ENCODE measurements around the gene CLIC5. TPM values are rescaled to one million over a fixed set of nuclear protein-coding genes. Genes with fewer than 3 reads are reported as not detected.

The CLIC5 gene
- total RNA-seq, 6 donors from 2014 or later: 110 to 197 (median 138) TPM

GRCh38 chr6:45836438-45836824, 179.2 kb downstream of the CLIC5 start:
- TF ChIP-seq POLR2AphosphoS5 (IDR thresholded peaks at IDR 0.05): no peak
- TF ChIP-seq POLR2A (IDR thresholded peaks at IDR 0.05): no peak
- no peak for DNase-seq
- Histone ChIP-seq H3K9me3 (no peaks in the 10 kb centered on the region), H3K4me1 (no peaks in the 10 kb centered on the region), H3K27ac (no peak overlapping the region), H3K4me3 (no peak overlapping the region), H3K27me3 (no peaks in the 10 kb centered on the region), H3K36me3 (no peaks in the 10 kb centered on the region)
- WGBS, 2 donors: 71% methylated on average over 4 of the region's 4 CpGs
- ATAC-seq (ENCODE audit: low FRiP score in 2 of 2): no peak

GRCh38 chr6:45835721-45836437, 179.8 kb downstream of the CLIC5 start:
- DNase-seq (no peak), ATAC-seq (ENCODE audit: low FRiP score in 2 of 2) (no peak)
- no peaks in the 10 kb centered on the region for H3K36me3 ChIP-seq
- 64 to 75% methylated on average over 4 of the region's 4 CpGs for WGBS, 2 donors
- TF ChIP-seq CTCF (IDR thresholded peaks at IDR 0.05): no peak
- TF ChIP-seq POLR2AphosphoS5 (IDR thresholded peaks at IDR 0.05): no peak
- TF ChIP-seq POLR2A (IDR thresholded peaks at IDR 0.05): no peak
- TF ChIP-seq EP300 (IDR thresholded peaks at IDR 0.05): no peak
- no peak overlapping the region for H3K4me3 ChIP-seq
- H3K27ac ChIP-seq: no peak overlapping the region
- H3K9me3 ChIP-seq: no peaks in the 10 kb centered on the region
- no peaks in the 10 kb centered on the region for H3K27me3 ChIP-seq
- H3K4me1 ChIP-seq: peaks cover 0 to 3% (median 0%) of the 10 kb centered on the region in 4 donors

GRCh38 chr6:45832063-45832462, 183.6 kb downstream of the CLIC5 start:
- ATAC-seq (ENCODE audit: low FRiP score in 2 of 2) (no peak), DNase-seq (no peak)
- Histone ChIP-seq H3K4me3 (no peak overlapping the region), H3K27me3 (no peaks in the 10 kb centered on the region), H3K4me1 (peaks cover 0 to 3% (median 0%) of the 10 kb centered on the region in 4 donors), H3K9me3 (peaks cover 0 to 6% (median 0%) of the 10 kb centered on the region in 4 donors), H3K27ac (no peak overlapping the region), H3K36me3 (no peaks in the 10 kb centered on the region)
- 91 to 95% methylated on average over 5 of the region's 5 CpGs for WGBS, 2 donors
- TF ChIP-seq POLR2AphosphoS5 (IDR thresholded peaks at IDR 0.05) (no peak), EP300 (IDR thresholded peaks at IDR 0.05) (no peak), POLR2A (IDR thresholded peaks at IDR 0.05) (no peak), CTCF (IDR thresholded peaks at IDR 0.05) (no peak)

Small RNA genes lying within 50 kb of the gene (small RNA-seq; reads per million reads assigned to genes)
- gene RNU6-754P: 0 reads per million in 4 donors

Other genes with a start within 250 kb of the CLIC5 start
- 10 to 100 TPM; 10.5 to 45.7 (median 24.3) TPM for gene ENPP4, start 114.1 kb upstream of the CLIC5 start, total RNA-seq
- 10 to 100 TPM in 2 of 6 donors, 1 to 10 TPM in 4; 2.7 to 21.0 (median 7.8) TPM for gene ENPP5, start 155.1 kb upstream of the CLIC5 start, total RNA-seq